HEK293T (cell line): Measurements from ENCODE around the gene DCBLD1.

Experiments used
- CTCF ChIA-PET: fragments of 350-600 bp; formaldehyde crosslinking; extraction: SDS; loops from one replicate; lab custom pipeline; 2021; ENCODE audit warnings: antibody characterized with exemption, inconsistent platforms; lab: Yijun Ruan, JAX
- POLR2A ChIA-PET: fragments of 350-600 bp; formaldehyde crosslinking; extraction: SDS; loops from one replicate; lab custom pipeline; 2020; ENCODE audit warnings: antibody characterized with exemption, inconsistent platforms; lab: Yijun Ruan, JAX
- DNase-seq: peaks from one replicate; pipeline ENCODE4 v3.0.0; 2012; ENCODE audit warnings: mixed read lengths; ENCODE audit errors: extremely low spot score
- ARNT ChIP-seq: fragments of 450-650 bp; IDR thresholded peaks from 2 replicates; pipeline ENCODE4 v1.6.1; 2017; ENCODE audit warnings: mild to moderate bottlenecking
- BHLHE40 ChIP-seq: fragments of 450-650 bp; IDR thresholded peaks from 2 replicates; pipeline ENCODE4 v1.6.1; 2016; ENCODE audit warnings: mild to moderate bottlenecking, moderate library complexity, borderline replicate concordance
- CTBP1 ChIP-seq: fragments of 450-650 bp; IDR thresholded peaks from 2 replicates; pipeline ENCODE4 v1.6.1; 2016; ENCODE audit warnings: borderline replicate concordance
- ELF4 ChIP-seq: fragments of 450-650 bp; IDR thresholded peaks from 2 replicates; pipeline ENCODE4 v1.6.1; 2017; ENCODE audit warnings: antibody characterized with exemption
- FOXA1 ChIP-seq: fragments of 450-650 bp; IDR thresholded peaks from 2 replicates; pipeline ENCODE4 v1.6.1; 2016; ENCODE audit warnings: mild to moderate bottlenecking
- FOXK2 ChIP-seq: fragments of 450-650 bp; IDR thresholded peaks from 2 replicates; pipeline ENCODE4 v1.6.1; 2016; ENCODE audit warnings: mild to moderate bottlenecking
- FOXM1 ChIP-seq: fragments of 450-650 bp; IDR thresholded peaks from 2 replicates; pipeline ENCODE4 v1.6.1; 2017; ENCODE audit warnings: mild to moderate bottlenecking, borderline replicate concordance
- HDGF ChIP-seq: fragments of 450-650 bp; IDR thresholded peaks from 2 replicates; pipeline ENCODE4 v1.6.1; 2017; ENCODE audit warnings: antibody characterized with exemption, borderline replicate concordance
- L3MBTL2 ChIP-seq: fragments of 450-650 bp; conservative IDR thresholded peaks from 2 replicates; pipeline ENCODE4 v1.6.1; 2016; ENCODE audit warnings: mild to moderate bottlenecking
- LEF1 ChIP-seq: fragments of 450-650 bp; IDR thresholded peaks from 2 replicates; pipeline ENCODE4 v1.6.1; 2017; ENCODE audit warnings: mild to moderate bottlenecking, borderline replicate concordance
- NFRKB ChIP-seq: fragments of 450-650 bp; IDR thresholded peaks from 2 replicates; pipeline ENCODE4 v1.6.1; 2016; ENCODE audit warnings: mild to moderate bottlenecking, moderate library complexity
- PKNOX1 ChIP-seq: fragments of 450-650 bp; IDR thresholded peaks from 2 replicates; pipeline ENCODE4 v1.6.1; 2016
- SP1 ChIP-seq: fragments of 450-650 bp; IDR thresholded peaks from 2 replicates; pipeline ENCODE4 v1.6.1; 2017
- SUZ12 ChIP-seq: fragments of 450-650 bp; IDR thresholded peaks from 2 replicates; pipeline ENCODE4 v1.6.1; 2016; ENCODE audit warnings: mild to moderate bottlenecking
- TARDBP ChIP-seq: fragments of 450-650 bp; IDR thresholded peaks from 2 replicates; pipeline ENCODE4 v1.6.1; 2016
- ZNF384 ChIP-seq: fragments of 450-650 bp; IDR thresholded peaks from 2 replicates; pipeline ENCODE4 v1.6.1; 2016

Gene DCBLD1

GRCh38 chr6:117448011-117448410 is 34.5 kb upstream of the DCBLD1 start:
- no peak for TF ChIP-seq NFRKB
- no peak for TF ChIP-seq FOXM1
- no peak for TF ChIP-seq LEF1
- no peak for TF ChIP-seq ZNF384
- TF ChIP-seq FOXA1: no peak
- TF ChIP-seq SP1: no peak
- no peak for TF ChIP-seq HDGF
- TF ChIP-seq ARNT: no peak
- no peak for DNase-seq
- ChIA-PET POLR2A (no interaction called here), CTCF (no interaction called here)

GRCh38 chr6:117448732-117449485 is 33.6 kb upstream of the DCBLD1 start:
- TF ChIP-seq PKNOX1: no peak
- no peak for TF ChIP-seq SUZ12
- TF ChIP-seq L3MBTL2: no peak
- no peak for TF ChIP-seq SP1
- no peak for TF ChIP-seq NFRKB
- no peak for DNase-seq
- CTCF ChIA-PET: interaction anchor here (0.6 to 1.5 kb wide), 10 partner anchors 14 to 155 kb away, joined by 3 to 11 read pairs (median 4); no protein-coding TSS in a partner anchor
- POLR2A ChIA-PET: interaction anchor here (1.2 kb wide), 1 partner anchor 153 kb away, joined by 5 read pairs; the partner anchor contains the start of gene GOPC

GRCh38 chr6:117449549-117450439 is 32.7 kb upstream of the DCBLD1 start:
- TF ChIP-seq ZNF384: peak; percentile 98
- no peak for TF ChIP-seq BHLHE40
- POLR2A ChIA-PET: interaction anchor here (1.2 kb wide), 1 partner anchor 152 kb away, joined by 5 read pairs; the partner anchor contains the start of gene GOPC
- CTCF ChIA-PET: interaction anchor here (0.6 to 1.5 kb wide), 22 partner anchors 15 to 1660 kb away, joined by 3 to 11 read pairs (median 4); no protein-coding TSS in a partner anchor
- DNase-seq: peak; percentile 48

- TF ChIP-seq SP1: no peak
- no peak for TF ChIP-seq FOXK2
- no peak for TF ChIP-seq BHLHE40
- no peak for TF ChIP-seq ZNF384
- TF ChIP-seq NFRKB: no peak
- TF ChIP-seq ARNT: no peak
- TF ChIP-seq L3MBTL2: no peak
- TF ChIP-seq TARDBP: no peak
- TF ChIP-seq FOXM1: no peak
- TF ChIP-seq HDGF: no peak
- no peak for TF ChIP-seq CTBP1
- no peak for TF ChIP-seq FOXA1
- TF ChIP-seq PKNOX1: no peak
- TF ChIP-seq ELF4: no peak
- no peak for TF ChIP-seq SUZ12
- TF ChIP-seq LEF1: no peak
- ChIA-PET POLR2A (interaction anchor here (1.7 kb wide), 1 partner anchor 150 kb away, joined by 4 read pairs; the partner anchor contains the start of gene GOPC), CTCF (interaction anchor here (0.9 kb wide), 1 partner anchor 14 kb away, joined by 4 read pairs; no protein-coding TSS in a partner anchor)
- DNase-seq: no peak
These were observed 30.8 kb upstream of the DCBLD1 start for GRCh38 chr6:117451671-117452070.

GRCh38 chr6:117456250-117456649 is 26.2 kb upstream of the DCBLD1 start:
- TF ChIP-seq FOXK2: no peak
- no peak for TF ChIP-seq BHLHE40
- DNase-seq: no peak
- ChIA-PET CTCF (no interaction called here), POLR2A (interaction anchor here (0.7 kb wide), 1 partner anchor 146 kb away, joined by 3 read pairs; the partner anchor contains the start of gene GOPC)

- TF ChIP-seq SP1 (no peak), TARDBP (no peak), PKNOX1 (no peak), ELF4 (no peak), FOXA1 (no peak), L3MBTL2 (no peak)
- POLR2A ChIA-PET: interaction anchor here (0.7 kb wide), 1 partner anchor 145 kb away, joined by 3 read pairs; the partner anchor contains the start of gene GOPC
- DNase-seq: no peak
- CTCF ChIA-PET: interaction anchor here (0.6 kb wide), 1 partner anchor 100 kb away, joined by 3 read pairs; no protein-coding TSS in a partner anchor
These were observed 25.5 kb upstream of the DCBLD1 start for GRCh38 chr6:117456998-117457397.
